GM12891 (cell line): ENCODE measurements around the gene TM7SF2.
"Not testable (repeated sequence)": the region's sequence is repeated elsewhere in the genome, so short reads cannot be mapped to it uniquely, and the experiment has no call there.

Experiments used
- DNase-seq: peaks from one replicate; pipeline ENCODE4 v3.0.0; 2011; ENCODE audit warnings: low spot score; ENCODE audit not compliant: insufficient read length
- FAIRE-seq: peaks from 2 replicates; lab custom pipeline; 2011; peaks lifted over from hg19 to GRCh38; lab: Jason Lieb, UNC
- PAX5 ChIP-seq: IDR thresholded peaks from 2 replicates; pipeline ENCODE4 v1.6.1; 2011; ENCODE audit warnings: low read length, moderate library complexity, mild to moderate bottlenecking; ENCODE audit not compliant: insufficient read depth, severe bottlenecking
- POLR2A ChIP-seq: IDR thresholded peaks from 2 replicates; pipeline ENCODE4 v1.6.1; 2011; ENCODE audit warnings: low read depth, low read length, control low read depth
- POLR2AphosphoS5 ChIP-seq: IDR thresholded peaks from 2 replicates; pipeline ENCODE4 v1.6.1; 2011; ENCODE audit warnings: low read depth, low read length, control low read depth
- POU2F2 ChIP-seq: IDR thresholded peaks from 2 replicates; pipeline ENCODE4 v1.6.1; 2011; ENCODE audit warnings: low read depth, mild to moderate bottlenecking, control low read depth, low read length, moderate library complexity
- SPI1 ChIP-seq: IDR thresholded peaks from 2 replicates; pipeline ENCODE4 v1.6.1; 2011; ENCODE audit warnings: low read depth, low read length, control low read depth
- TAF1 ChIP-seq: IDR thresholded peaks from 2 replicates; pipeline ENCODE4 v1.6.1; 2011; ENCODE audit warnings: low read depth, low read length, control low read depth

TM7SF2 gene

GRCh38 chr11:65118891-65119669 lies 7.4 kb downstream of the TM7SF2 start:
- FAIRE-seq, DNase-seq: not testable (repeated sequence)
- peak; percentile 22 for TF ChIP-seq POLR2A
- TF ChIP-seq POLR2AphosphoS5, result peak; percentile 53; the same call in 1 of the 2 replicates

DNA sequence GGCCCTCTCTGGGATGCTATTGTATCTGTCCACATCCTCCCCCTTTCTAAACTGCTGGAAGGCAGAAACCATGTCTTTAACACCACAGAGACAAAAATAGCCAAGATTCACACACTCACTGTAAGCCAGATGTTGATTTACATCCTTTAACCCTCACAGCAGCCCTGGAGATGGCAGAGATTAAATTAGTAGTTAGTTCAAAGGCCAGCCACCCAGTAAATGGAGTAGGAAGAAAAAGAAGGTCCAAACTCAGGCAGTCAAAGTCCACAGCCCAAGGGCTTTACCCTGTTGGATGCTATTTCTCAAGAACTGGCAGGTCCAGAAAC lies 8.0 kb downstream of the TM7SF2 start:
- FAIRE-seq (no peak), DNase-seq (no peak)
- TF ChIP-seq POLR2A (no peak), SPI1 (no peak), POU2F2 (no peak), TAF1 (no peak), POLR2AphosphoS5 (no peak), PAX5 (no peak)

- no peak for DNase-seq
- 0 out of 2 replicates have a peak, but pooled peaks have one; percentile 18 for TF ChIP-seq POLR2AphosphoS5
- TF ChIP-seq POLR2A, result no peak
- no peak for TF ChIP-seq PAX5
- FAIRE-seq, result no peak
Measured at GRCh38 chr11:65120831-65121230, 9.2 kb downstream of the TM7SF2 start.

DNA sequence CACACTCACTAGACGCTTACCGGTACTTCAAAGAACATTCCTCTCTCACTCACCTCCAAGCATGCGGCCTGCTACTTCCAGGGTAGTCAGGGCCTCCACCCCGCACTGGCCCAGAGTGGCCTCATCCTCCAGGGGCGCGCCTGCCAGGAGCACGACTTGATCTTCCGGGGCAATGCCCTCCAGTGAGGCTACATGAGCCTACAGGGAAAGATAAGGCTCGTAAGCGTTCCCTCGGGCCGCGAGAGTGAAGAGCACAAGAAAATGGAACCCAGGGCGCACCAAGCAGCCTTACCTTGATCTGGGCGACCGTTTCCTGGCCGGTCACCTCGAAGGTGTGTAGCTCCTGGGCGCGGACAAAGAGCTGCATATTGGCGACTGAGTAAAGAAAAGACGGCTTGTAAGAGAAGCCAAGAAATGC lies 9.8 kb downstream of the TM7SF2 start:
- DNase-seq (no peak), FAIRE-seq (peak; percentile 76)
- TF ChIP-seq SPI1, result no peak
- no peak for TF ChIP-seq TAF1
- TF ChIP-seq POU2F2, result no peak
- no peak for TF ChIP-seq POLR2A

DNA sequence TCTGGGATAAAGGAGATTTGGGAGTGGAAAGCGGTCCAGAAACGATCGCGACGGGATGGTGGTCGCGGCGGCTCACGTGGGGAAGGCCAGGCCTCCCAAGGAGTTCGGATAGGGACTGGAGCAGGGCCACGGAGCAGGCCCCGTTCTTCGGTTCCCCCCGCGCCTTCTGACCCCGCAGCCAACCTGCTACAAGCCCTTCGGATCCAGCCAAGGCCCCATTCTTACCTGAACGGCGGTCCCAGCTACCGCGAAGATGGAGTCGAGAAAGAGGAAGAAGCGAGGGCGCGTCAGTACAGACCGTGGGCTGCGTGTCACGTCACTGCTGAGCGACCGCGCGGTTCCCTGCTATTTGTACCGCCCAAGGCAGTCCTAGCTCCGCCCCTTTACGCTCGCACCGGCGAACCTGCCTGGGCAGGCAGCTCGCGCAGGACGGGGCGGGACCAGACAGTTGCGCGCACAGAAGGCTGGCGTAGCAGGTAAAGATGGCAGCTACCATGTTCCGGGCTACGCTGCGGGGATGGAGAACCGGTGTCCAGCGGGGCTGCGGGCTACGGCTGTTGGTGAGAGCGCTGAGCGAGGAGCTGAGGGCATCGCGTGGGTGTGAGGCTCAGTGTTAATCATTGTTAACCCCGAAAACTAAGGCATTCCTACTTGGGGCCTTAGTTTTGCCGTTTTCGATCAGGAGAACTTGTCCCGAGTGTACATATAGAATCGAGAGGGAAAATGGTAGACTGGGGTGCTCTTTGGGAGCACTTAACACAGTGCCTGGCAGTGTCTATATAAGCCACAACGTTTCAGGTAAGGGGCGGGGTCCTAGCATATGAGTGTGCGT lies 10.4 kb downstream of the TM7SF2 start, which contains the start of the genes FAU and MRPL49:
FAU (minus strand) TSS at position 270 of the 832 bp plus-strand sequence. CDS start 321 bp downstream, outside the sequence.
MRPL49 (plus strand) TSS at position 457 of the 832 bp plus-strand sequence; CDS start at position 483, 26 bp downstream.
- FAIRE-seq, result peak; percentile 100
- DNase-seq, result peak; percentile 95
- TF ChIP-seq POLR2A (peak; percentile 92), TAF1 (peak; percentile 95), POLR2AphosphoS5 (peak; percentile 91), SPI1 (peak; percentile 72), PAX5 (no peak), POU2F2 (peak; percentile 52; the same call in 1 of the 2 replicates)

DNA sequence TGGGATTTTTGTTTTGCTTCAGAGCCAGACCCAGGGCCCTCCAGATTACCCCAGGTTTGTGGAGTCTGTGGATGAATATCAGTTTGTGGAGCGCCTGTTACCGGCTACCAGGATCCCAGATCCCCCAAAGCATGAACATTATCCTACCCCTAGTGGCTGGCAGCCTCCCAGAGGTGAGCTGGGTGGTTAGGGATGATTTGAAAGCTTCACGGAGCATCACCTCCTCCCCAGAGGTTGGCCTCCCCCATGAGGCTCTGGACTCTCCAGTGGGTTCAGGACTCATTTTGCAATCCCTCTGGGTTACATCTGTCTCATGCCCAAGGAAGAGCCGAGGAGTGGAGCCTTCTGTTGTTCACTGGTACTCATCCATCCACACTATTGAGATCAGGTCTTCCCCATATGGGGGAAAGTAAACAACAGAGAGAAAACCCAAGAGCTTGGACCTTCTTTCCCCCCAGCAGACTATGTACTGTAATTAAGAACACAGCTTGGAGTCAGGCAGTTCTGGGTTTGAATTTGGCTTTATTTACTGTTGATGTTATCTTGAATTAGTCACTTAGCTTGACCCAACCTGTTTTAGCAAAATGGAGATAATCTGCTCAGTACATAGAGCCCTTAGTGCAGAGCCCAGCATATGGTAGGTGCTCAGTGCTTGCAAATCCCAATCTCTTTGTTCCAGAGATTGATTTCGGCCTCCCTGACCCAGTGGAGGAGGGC lies 13.0 kb downstream of the TM7SF2 start:
- TF ChIP-seq POLR2A, result no peak
- TF ChIP-seq PAX5, result no peak
- no peak for TF ChIP-seq TAF1
- no peak for TF ChIP-seq POLR2AphosphoS5
- no peak for TF ChIP-seq POU2F2
- TF ChIP-seq SPI1, result no peak
- FAIRE-seq (no peak), DNase-seq (no peak)

DNA sequence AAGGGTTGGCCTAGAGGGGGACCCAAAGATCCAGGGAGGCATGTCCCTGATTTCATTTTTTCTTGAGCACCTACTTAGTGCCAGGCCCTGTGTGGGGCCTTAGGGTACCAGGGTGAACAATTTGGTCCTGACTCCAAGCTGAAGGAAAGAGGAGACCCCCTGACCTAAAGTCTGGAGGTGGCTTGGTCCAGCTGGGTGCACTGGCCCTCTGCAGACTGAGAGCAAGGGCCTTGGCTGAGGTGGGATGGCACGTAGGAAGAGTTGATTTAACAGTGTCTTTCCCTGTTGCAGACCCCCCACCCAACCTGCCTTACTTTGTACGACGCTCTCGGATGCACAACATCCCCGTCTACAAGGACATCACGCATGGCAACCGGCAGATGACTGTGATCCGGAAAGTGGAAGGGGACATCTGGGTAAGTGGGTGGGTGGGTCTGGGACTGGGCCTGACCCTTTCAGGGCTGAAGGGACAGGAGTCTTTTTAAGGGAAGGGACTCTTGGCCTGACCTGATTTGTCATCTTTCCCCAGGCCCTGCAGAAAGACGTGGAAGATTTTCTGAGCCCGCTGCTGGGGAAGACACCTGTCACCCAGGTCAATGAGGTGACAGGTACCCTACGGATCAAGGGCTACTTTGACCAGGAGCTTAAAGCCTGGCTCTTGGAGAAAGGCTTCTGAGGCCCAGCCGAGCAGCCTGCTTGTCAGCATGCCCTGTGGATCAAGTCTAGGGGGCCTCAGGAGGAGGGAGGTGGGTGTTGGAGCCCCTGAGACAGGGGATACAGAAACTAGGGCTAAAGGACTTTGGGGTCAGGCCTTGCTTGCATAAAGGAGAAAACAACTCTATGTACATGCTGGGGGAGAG lies 13.8 kb downstream of the TM7SF2 start:
- FAIRE-seq, result no peak
- TF ChIP-seq POLR2A, result no peak
- TF ChIP-seq POU2F2, result no peak
- TF ChIP-seq POLR2AphosphoS5, result no peak
- TF ChIP-seq PAX5, result no peak
- TF ChIP-seq TAF1, result no peak
- TF ChIP-seq SPI1, result no peak

DNA sequence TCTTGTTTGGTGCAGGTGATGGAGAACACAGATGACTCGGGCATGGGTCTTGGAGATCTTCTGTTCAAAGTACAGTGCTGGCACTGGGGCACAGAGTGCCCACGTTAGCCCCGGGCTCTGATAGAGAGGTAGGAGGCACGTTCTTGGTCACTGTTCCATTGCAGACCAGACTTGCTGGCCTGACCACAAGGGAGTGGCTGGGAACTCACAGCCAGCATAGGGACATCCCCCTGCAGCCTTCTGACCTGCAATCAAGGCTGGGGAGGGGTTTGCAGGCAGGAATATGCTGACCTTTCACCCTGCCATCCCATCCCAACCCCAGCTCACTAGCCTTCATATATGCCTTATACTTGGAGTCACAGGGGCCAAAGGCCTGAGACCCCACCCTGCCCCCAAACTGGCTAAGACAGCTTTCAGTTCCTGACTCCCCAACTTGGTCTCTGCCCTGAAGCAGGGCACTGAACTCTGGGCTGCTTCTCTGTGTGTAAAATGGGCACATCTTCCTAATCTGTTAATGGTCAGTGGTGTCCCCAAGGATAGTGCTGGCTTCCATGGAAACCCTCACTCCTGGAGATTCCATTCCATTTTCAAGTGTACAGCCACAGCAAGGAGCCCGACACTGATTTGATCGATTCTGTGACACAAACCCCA lies 15.1 kb downstream of the TM7SF2 start:
- no peak for DNase-seq
- FAIRE-seq, result no peak
- TF ChIP-seq TAF1 (no peak), POLR2AphosphoS5 (peak; percentile 51; the same call in 1 of the 2 replicates)

More for the DNA sequence above, 13.8 kb downstream of the TM7SF2 start:
- DNase-seq, result no peak

DNA sequence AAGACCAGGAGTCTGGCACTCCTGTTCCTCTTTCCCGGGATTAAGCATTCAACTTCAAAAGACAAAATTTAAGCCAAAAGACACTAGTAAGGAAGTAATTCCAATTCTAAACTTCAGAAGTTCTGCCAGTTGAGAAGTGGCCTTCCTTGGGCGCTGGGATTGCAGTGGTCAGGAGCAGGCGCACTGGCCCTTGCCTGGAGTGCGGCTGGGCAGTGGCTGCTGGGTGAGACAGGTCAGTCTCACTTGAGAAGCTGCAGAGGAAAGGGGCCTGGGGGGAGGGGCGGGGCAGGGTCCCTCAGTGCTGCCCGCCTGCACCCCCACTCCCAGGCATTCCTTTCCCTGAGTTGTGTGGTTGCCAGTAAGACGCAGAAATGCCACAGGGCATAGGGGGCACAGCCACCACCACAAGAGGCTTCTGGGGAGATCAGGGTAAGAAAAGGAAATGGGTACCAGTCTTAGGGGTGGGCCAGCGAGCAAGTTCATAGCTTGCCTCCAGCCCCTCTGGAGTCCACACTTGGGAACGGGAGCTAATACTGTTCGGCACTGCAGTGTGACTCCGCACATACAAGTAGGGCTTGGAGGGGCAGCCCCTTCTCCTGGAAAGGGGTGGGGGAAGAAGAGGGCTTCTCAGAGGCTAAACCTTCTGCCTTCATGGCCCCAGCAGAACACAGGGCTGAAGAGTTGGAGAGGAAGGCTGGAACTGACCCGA lies 16.0 kb downstream of the TM7SF2 start:
- TF ChIP-seq POU2F2, result no peak
- TF ChIP-seq PAX5, result no peak
- no peak for TF ChIP-seq TAF1
- DNase-seq, result no peak
- FAIRE-seq, result no peak
